ENCODE results near the gene ALG8. TPM values are rescaled to one million over a fixed set of nuclear protein-coding genes. Genes with fewer than 3 reads are reported as not detected.

Gene ALG8
- polyA plus RNA-seq, 3 donors: 15.6 to 41.7 (median 40.6) TPM

GRCh38 chr11:78151804-78152203 lies 12.4 kb upstream of the ALG8 start:
- Histone ChIP-seq H3K9me3 (replicated peaks in 1 of 2; ENCODE audit: control insufficient read depth in 1 of 2, insufficient read depth in 1 of 2, low read length in 2 of 2) (no peaks in the 10 kb centered on the region), H3K4me3 (replicated peaks in 1 of 3; ENCODE audit: low read depth in 2 of 3, low read length in 3 of 3) (no peak overlapping the region), H3K4me2 (replicated peaks; ENCODE audit: extremely low read depth, low read length, poor library complexity, severe bottlenecking) (no peak overlapping the region), H2AFZ (ENCODE audit: insufficient read depth, low read depth, low read length, poor library complexity, severe bottlenecking) (no peak overlapping the region), H3K27me3 (ENCODE audit: control insufficient read depth in 2 of 2, insufficient read depth in 2 of 2, low read length in 2 of 2) (no peaks in the 10 kb centered on the region), H3K4me1 (ENCODE audit: control insufficient read depth in 1 of 2, insufficient read depth in 2 of 2, low read length in 2 of 2) (no peaks in the 10 kb centered on the region), H3K9ac (ENCODE audit: insufficient read depth, low read length, poor library complexity, severe bottlenecking) (no peak overlapping the region), H3K27ac (ENCODE audit: low read depth in 1 of 2, low read length in 2 of 2) (no peak overlapping the region), H4K20me1 (ENCODE audit: insufficient read depth, low read length) (no peaks in the 10 kb centered on the region), H3K79me2 (ENCODE audit: insufficient read depth, low read length) (no peaks in the 10 kb centered on the region), H3K36me3 (replicated peaks in 1 of 2; ENCODE audit: control insufficient read depth in 1 of 2, insufficient read depth in 2 of 2, low read length in 2 of 2) (no peaks in the 10 kb centered on the region)
- no peak overlapping the region for H3K27ac Mint-ChIP-seq
- no peaks in the 10 kb centered on the region for H3K4me1 Mint-ChIP-seq
- no peaks in the 10 kb centered on the region for H3K36me3 Mint-ChIP-seq
- TF ChIP-seq, protein P1, sequence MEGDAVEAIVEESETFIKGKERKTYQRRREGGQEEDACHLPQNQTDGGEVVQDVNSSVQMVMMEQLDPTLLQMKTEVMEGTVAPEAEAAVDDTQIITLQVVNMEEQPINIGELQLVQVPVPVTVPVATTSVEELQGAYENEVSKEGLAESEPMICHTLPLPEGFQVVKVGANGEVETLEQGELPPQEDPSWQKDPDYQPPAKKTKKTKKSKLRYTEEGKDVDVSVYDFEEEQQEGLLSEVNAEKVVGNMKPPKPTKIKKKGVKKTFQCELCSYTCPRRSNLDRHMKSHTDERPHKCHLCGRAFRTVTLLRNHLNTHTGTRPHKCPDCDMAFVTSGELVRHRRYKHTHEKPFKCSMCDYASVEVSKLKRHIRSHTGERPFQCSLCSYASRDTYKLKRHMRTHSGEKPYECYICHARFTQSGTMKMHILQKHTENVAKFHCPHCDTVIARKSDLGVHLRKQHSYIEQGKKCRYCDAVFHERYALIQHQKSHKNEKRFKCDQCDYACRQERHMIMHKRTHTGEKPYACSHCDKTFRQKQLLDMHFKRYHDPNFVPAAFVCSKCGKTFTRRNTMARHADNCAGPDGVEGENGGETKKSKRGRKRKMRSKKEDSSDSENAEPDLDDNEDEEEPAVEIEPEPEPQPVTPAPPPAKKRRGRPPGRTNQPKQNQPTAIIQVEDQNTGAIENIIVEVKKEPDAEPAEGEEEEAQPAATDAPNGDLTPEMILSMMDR (IDR thresholded peaks at IDR 0.05): no peak
- H3K27me3 Mint-ChIP-seq (ENCODE audit: low read depth in 3 of 3): peaks cover 0 to 11% (median 3%) of the 10 kb centered on the region in 3 donors
- no peak for DNase-seq
- intact Hi-C loops (cut with micrococcal nuclease): no loop called here
- H3K4me3 Mint-ChIP-seq: no peak overlapping the region
- H3K9me3 Mint-ChIP-seq: no peaks in the 10 kb centered on the region

DNA sequence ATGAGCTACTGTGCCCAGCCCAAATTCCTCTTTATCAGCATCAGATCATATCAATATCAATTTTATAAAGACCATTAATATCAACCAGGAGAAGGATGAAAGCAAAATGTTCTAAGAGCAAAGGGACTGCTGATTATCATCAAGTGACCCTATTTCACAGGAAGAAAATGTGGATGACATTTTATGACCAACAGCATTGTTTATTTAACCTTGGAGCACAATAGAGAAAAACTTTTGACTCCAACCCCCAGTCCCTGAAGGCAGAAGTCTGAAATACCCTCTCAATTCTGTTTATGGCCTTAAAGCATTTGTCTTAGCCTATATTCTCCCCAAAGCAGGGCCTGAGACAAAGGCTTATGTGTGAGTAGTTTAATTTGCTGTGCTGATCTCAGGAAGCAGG lies 11.3 kb upstream of the ALG8 start:
- Histone ChIP-seq H3K36me3 (replicated peaks in 1 of 2; ENCODE audit: control insufficient read depth in 1 of 2, insufficient read depth in 2 of 2, low read length in 2 of 2) (no peaks in the 10 kb centered on the region), H3K9me3 (replicated peaks in 1 of 2; ENCODE audit: control insufficient read depth in 1 of 2, insufficient read depth in 1 of 2, low read length in 2 of 2) (no peaks in the 10 kb centered on the region), H3K27ac (ENCODE audit: low read depth in 1 of 2, low read length in 2 of 2) (no peak overlapping the region), H3K79me2 (ENCODE audit: insufficient read depth, low read length) (no peaks in the 10 kb centered on the region), H3K4me3 (replicated peaks in 1 of 3; ENCODE audit: low read depth in 2 of 3, low read length in 3 of 3) (no peak overlapping the region), H3K9ac (ENCODE audit: insufficient read depth, low read length, poor library complexity, severe bottlenecking) (no peak overlapping the region), H3K27me3 (ENCODE audit: control insufficient read depth in 2 of 2, insufficient read depth in 2 of 2, low read length in 2 of 2) (no peaks in the 10 kb centered on the region), H2AFZ (ENCODE audit: insufficient read depth, low read depth, low read length, poor library complexity, severe bottlenecking) (peak overlapping the region; percentile 29), H3K4me1 (ENCODE audit: control insufficient read depth in 1 of 2, insufficient read depth in 2 of 2, low read length in 2 of 2) (no peaks in the 10 kb centered on the region), H4K20me1 (ENCODE audit: insufficient read depth, low read length) (no peaks in the 10 kb centered on the region), H3K4me2 (replicated peaks; ENCODE audit: extremely low read depth, low read length, poor library complexity, severe bottlenecking) (no peak overlapping the region)
- no peak for DNase-seq
- intact Hi-C loops (cut with micrococcal nuclease): no loop called here
- H3K9me3 Mint-ChIP-seq: no peaks in the 10 kb centered on the region
- no peak overlapping the region for H3K27ac Mint-ChIP-seq
- H3K36me3 Mint-ChIP-seq: no peaks in the 10 kb centered on the region
- H3K27me3 Mint-ChIP-seq (ENCODE audit: low read depth in 3 of 3): peaks cover 0 to 11% (median 3%) of the 10 kb centered on the region in 3 donors
- H3K4me3 Mint-ChIP-seq: no peak overlapping the region
- no peaks in the 10 kb centered on the region for H3K4me1 Mint-ChIP-seq
- TF ChIP-seq, protein P1 (IDR thresholded peaks at IDR 0.05): no peak
